Fibroblast of the aortic adventitia (primary cell): ENCODE data around the gene ZBTB18. TPM values are rescaled to one million over a fixed set of nuclear protein-coding genes. Genes with fewer than 3 reads are reported as not detected.

Source experiments
- DNase-seq: peaks from one replicate; pipeline ENCODE4 v3.0.0-alpha.2; 2010; ENCODE audit warnings: low read depth
- H3K4me3 ChIP-seq: 2 replicates; pipeline ENCODE4 v1.5.1; 2011; ENCODE audit warnings: low read depth, mild to moderate bottlenecking, control low read depth, low read length, moderate library complexity
- total RNA-seq: library from RNA; depleted of rRNA; stranded (reverse); fragments of >200 nt; gene quantifications from 2 replicates; pipeline ENCODE4 v1.2.3, GENCODE V29; 2012; ENCODE audit warnings: low replicate concordance
- TF ChIP-seq, protein P1 (sequence below): IDR thresholded peaks from 2 replicates; pipeline ENCODE4 v1.5.1; 2011; ENCODE audit warnings: mild to moderate bottlenecking, low read length, control low read depth, inconsistent platforms; ENCODE audit not compliant: insufficient read depth

Gene ZBTB18
- total RNA-seq, 1 donor: 2.9 TPM

GRCh38 chr1:244083383-244083943, 32.4 kb downstream of the ZBTB18 start:
- TF ChIP-seq, protein P1, sequence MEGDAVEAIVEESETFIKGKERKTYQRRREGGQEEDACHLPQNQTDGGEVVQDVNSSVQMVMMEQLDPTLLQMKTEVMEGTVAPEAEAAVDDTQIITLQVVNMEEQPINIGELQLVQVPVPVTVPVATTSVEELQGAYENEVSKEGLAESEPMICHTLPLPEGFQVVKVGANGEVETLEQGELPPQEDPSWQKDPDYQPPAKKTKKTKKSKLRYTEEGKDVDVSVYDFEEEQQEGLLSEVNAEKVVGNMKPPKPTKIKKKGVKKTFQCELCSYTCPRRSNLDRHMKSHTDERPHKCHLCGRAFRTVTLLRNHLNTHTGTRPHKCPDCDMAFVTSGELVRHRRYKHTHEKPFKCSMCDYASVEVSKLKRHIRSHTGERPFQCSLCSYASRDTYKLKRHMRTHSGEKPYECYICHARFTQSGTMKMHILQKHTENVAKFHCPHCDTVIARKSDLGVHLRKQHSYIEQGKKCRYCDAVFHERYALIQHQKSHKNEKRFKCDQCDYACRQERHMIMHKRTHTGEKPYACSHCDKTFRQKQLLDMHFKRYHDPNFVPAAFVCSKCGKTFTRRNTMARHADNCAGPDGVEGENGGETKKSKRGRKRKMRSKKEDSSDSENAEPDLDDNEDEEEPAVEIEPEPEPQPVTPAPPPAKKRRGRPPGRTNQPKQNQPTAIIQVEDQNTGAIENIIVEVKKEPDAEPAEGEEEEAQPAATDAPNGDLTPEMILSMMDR: no peak
- H3K4me3 ChIP-seq: no peak overlapping the region
- DNase-seq: no peak

- DNase-seq: no peak
- TF ChIP-seq, protein P1: no peak
- H3K4me3 ChIP-seq: no peak overlapping the region
Measured at GRCh38 chr1:244084763-244085162, 33.7 kb downstream of the ZBTB18 start.

- DNase-seq: no peak
- TF ChIP-seq, protein P1: no peak
- no peak overlapping the region for H3K4me3 ChIP-seq
Measured at GRCh38 chr1:244085891-244086290, 34.8 kb downstream of the ZBTB18 start.

- H3K4me3 ChIP-seq: no peak overlapping the region
- TF ChIP-seq, protein P1: no peak
- no peak for DNase-seq
Measured at GRCh38 chr1:244087021-244087560, 36.0 kb downstream of the ZBTB18 start.

- TF ChIP-seq, protein P1: no peak
- DNase-seq: no peak
- H3K4me3 ChIP-seq: no peak overlapping the region
Measured at GRCh38 chr1:244087611-244088010, 36.5 kb downstream of the ZBTB18 start.

- H3K4me3 ChIP-seq: no peak overlapping the region
- TF ChIP-seq, protein P1: no peak
- no peak for DNase-seq
Measured at GRCh38 chr1:244088161-244088560, 37.1 kb downstream of the ZBTB18 start.

- H3K4me3 ChIP-seq: no peak overlapping the region
- TF ChIP-seq, protein P1: no peak
- peak; percentile 63 for DNase-seq
Measured at GRCh38 chr1:244089561-244089960, 38.5 kb downstream of the ZBTB18 start.
